Embryonic facial prominence (tissue), 1 donor: ENCODE measurements around the gene C1orf115.
"Not testable (repeated sequence)": the region's sequence is repeated elsewhere in the genome, so short reads cannot be mapped to it uniquely, and the experiment has no call there.

ENCODE experiments used
- DNase-seq: peaks from one replicate; pipeline ENCODE4 v3.0.0-alpha.2; 2016; ENCODE audit errors: extremely low spot score

Gene C1orf115

DNA sequence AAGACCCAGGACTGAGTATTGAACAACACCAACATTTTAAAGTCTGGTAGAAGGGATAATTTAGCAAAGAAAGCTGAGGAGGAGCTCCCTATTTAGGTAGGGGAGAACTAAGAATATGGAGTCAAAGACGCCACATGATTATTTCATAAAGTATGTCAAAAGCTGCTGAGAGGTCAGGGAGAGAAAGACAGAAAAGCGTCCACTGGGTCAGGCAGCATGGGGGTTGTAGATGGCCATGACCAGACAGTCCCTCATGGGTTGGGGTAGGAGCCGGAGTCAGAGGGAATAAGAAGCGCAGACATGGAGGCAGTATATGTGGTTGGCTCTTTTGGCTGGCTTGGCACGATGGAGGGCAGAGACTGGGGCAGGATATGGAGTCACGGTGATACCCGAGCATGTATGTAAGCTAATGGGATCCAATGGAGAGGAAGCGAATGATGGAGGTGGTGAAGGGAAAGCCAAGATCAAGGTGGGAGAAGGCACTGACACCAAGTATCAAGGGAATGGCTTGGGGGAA is 4.8 kb downstream of the C1orf115 start:
- DNase-seq, result no peak

GRCh38 chr1:220695426-220695825 is 5.3 kb downstream of the C1orf115 start:
- DNase-seq, result no peak

GRCh38 chr1:220696226-220696862 is 6.2 kb downstream of the C1orf115 start:
- DNase-seq, result no peak

- no peak for DNase-seq
Measured at GRCh38 chr1:220696863-220697231, 6.7 kb downstream of the C1orf115 start.

DNA sequence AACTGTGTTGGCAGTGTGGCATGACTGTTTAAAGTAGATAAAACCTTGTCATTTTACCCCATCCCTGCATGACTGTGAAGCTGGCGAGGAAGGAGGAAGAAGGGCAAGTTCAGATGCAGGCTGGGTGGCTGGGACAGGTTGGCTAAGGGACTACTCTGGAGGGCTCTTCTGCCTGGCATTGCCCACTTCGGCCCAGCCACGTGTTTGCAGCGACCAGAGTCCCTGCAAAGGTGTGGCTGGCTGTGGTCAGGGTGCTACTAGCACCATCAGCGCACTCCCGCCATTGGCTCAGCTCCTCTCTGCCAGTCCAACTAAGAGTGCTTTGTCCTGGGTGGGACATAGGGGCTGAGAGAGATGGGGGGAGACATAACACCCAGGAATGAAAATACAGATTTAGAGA is 7.2 kb downstream of the C1orf115 start:
- no peak for DNase-seq

DNA sequence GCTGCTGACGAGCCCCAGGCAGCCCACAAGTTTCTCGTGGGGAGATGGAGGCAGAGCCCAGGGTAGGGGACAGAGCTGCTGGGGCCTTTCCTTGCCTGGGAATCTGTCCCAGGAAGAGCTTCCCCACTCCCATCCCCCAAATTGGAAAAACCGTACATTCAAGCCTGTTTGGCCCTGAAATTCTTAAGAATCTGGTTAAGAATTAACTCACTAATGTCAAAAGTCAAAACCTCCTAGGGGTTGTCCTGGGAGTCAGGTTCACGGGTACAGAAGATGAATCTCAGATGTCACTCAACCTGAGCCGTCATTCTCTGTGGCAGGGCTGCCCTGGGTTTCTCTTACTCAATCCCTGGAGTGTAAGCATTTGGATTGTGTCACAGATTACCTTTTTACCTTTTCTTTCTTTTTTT is 8.4 kb downstream of the C1orf115 start:
- no peak for DNase-seq

- DNase-seq, result no peak
Measured at GRCh38 chr1:220699044-220699443, 8.9 kb downstream of the C1orf115 start.

- no peak for DNase-seq
Measured at GRCh38 chr1:220700556-220701179, 10.5 kb downstream of the C1orf115 start.

DNA sequence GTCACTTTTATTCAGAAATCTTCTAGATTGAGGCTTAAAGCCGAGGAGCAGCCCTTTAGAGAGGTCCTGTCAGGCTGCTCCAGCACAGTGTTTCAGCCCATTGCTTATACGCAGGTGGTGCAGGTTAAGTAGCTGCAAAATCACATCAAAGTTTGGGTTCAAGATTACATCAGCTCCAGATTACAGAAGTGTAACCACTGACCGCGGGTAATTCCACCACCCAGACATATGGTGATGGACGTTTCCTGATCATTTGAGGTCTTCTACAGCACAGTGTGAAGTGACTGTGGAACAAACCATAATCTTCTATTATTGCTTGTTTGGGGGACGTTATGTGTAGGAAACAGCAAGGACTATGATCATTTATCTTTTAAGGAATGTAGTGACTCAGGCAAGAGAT is 11.8 kb downstream of the C1orf115 start:
- no peak for DNase-seq

- DNase-seq, result no peak
Measured at GRCh38 chr1:220702733-220703270, 12.6 kb downstream of the C1orf115 start.

GRCh38 chr1:220703305-220703704 is 13.1 kb downstream of the C1orf115 start:
- no peak for DNase-seq

GRCh38 chr1:220705782-220706181 is 15.6 kb downstream of the C1orf115 start:
- no peak for DNase-seq

GRCh38 chr1:220706480-220706879 is 16.3 kb downstream of the C1orf115 start:
- no peak for DNase-seq

DNA sequence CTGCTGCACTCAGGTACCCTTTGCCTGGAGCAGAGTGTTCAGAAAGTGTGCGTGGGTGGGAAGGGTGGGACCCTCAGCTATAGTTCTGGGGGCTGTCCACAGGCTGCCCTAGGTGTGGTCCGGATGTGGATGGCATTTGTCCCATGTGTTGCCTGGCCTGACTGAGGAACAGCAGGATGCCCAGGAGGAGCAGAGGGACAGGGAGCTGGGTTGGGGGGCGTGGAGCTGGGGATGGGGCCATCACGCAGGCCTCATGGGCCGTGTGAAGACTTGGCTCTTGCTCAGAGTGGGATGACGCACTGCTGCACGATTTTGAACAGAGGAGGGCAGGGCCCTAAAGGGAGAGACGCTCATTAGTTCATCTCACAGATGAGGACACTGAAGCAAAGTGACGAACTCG is 17.0 kb downstream of the C1orf115 start:
- no peak for DNase-seq

DNA sequence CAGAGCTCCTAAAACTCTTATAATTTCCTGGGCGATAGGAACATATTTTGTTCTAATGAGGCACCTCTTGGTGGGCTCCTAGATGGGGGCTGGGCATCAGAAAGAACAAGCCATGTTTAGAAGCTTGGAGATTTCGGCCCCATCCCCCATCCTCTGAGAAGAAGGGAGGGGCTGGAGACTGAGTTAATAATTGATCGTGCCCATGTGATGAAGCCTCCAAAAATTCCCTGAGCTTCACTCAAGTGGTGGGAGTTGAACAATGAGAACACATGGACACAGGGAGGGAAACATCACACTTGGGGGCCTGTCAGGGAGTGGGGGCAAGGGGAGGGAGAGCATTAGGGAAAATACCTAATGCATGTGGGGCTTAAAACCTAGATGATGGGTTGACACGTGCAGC is 18.1 kb downstream of the C1orf115 start:
- DNase-seq, result no peak

DNA sequence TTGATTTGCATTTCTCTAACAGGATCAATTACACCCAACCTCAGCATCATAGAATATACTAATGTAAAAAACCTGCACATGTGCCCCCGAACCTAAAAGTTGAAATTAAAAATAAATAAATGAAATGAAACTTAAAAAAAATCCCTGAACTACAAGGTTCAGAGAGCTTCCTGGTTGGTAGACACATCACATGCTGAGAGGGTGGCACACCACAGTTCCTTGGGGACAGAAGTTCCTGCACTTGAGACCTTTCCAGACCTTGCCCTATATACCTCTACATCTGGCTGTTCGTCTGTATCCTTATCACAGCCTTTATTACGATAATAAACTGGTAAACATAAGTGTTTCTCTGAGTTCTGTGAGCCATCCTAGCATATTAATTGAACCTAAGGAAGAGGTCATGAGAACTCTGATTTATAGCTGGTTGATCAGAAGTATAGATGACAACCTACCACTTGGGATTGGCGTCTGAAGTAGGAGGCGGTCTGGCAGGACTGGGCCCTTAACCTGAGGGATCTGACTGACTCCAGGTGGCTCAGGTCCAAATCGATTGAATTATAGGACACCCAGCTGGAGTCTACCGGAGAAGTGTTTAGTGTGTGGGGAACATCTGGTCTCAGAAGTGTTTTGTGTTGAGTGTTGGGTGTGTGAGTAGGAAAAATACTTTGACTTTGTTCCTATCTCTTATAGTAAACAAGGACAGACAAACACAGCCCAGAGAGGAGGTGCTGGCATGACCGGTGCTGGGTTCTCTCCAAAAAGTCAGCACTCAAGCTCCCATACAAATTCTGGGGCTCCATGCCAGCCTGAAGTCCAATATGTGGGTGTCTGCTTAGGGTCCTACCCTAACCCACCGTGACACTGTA is 19.0 kb downstream of the C1orf115 start:
- DNase-seq, result no peak

DNA sequence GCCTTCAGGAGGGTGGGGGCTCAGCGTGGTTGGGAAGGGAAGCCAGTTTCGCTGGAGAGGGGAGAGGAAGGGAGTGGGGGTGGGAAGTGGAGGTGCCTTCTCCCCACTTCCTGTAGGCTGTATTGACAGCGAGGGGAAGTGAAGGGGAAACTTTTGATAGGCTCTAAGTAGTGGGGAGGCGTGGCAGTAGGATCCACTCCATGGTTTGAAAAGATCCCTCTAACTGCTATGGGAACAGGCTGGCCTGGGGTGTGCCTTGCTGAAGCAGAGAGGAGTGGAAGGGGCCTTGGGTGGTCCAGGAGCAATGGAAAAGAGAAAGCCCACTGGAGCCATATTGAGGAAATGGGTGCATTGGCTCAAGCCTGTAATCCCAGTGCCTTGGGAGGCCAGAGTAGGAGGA is 20.2 kb downstream of the C1orf115 start:
- no peak for DNase-seq

GRCh38 chr1:220711056-220711809 is 21.1 kb downstream of the C1orf115 start:
- DNase-seq, result no peak

GRCh38 chr1:220715986-220716385 is 25.8 kb downstream of the C1orf115 start:
- DNase-seq, result not testable (repeated sequence)

DNA sequence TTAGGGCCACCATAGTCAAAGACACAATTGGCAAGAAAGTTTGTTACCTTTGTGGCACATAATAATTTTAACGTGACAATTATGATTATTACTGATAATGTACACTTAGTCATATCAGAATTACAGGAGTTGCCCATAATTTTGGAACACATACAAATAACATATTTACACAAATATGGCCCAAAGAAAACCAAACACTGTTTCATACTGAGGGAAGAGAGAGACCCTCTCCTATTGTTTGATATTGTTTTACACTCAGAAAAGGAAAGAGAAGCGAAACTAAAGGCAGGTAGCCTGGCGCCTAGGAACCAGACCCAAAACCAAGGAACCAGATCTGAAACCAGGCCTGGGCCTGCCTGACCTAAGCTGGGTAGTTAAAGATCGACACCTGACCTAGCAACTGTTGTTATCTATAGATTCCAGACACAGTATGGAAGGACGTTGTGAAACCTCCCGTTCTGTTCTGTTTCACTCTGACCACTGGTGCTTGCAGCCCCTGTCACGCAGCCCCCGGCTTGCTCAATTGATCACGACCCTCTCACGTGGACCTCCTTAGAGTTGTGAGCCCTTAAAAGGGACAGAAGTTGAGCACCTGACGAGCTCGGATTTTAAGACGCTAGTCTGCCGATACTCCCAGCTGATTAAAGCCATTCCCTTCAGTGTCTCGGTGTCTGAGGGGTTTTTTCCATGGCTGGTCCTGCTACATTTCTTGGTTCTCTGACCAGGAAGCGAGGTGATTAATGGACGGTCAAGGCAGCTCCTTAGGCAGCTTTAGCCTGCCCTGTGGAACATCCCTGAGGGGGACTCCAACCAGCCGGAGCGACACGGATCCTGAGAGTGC is 27.9 kb downstream of the C1orf115 start:
- no peak for DNase-seq

DNA sequence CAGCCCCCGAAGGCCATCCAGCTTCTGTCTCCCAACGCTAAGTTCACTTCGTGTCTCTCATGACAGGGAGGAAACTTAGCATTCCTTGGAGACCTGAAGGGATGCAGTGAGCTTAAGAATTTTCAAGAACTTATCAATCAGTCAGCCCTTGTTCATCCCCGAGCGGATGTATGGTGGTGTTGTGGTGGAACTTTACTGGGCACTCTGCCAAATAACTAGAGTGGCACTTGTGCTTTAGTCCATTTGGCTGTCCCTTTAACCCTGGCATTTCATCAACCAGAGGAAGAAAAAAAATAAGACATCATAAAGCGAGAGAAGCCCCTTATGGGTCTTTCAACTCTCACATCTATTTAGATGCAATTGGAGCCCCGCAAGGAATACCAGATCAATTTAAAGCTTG is 31.1 kb downstream of the C1orf115 start:
- DNase-seq, result not testable (repeated sequence)
